Panc1 (cell line): ENCODE measurements around the gene HEPACAM2. TPM values are rescaled to one million over a fixed set of nuclear protein-coding genes. Genes with fewer than 3 reads are reported as not detected.

ENCODE experiments used
- ATAC-seq: fragments of 200-7000 bp; cut with Tn5 transposase; 2 replicates; pipeline ENCODE4 v1.9.1; 2020; ENCODE audit warnings: mild to moderate bottlenecking, moderate library complexity
- BruUV-seq: library from RNA; stranded (reverse); fragments of 400-500 nt; replicated peaks from 2 replicates; lab custom pipeline; 2021; lab: Mats Ljungman, UMichigan
- CTCF ChIA-PET: fragments of 300-600 bp; sonication (Branson Sonifier 250); formaldehyde crosslinking; loops from one replicate; lab custom pipeline; 2022; ENCODE audit warnings: antibody characterized with exemption; lab: Charles Lee
- POLR2A ChIA-PET: fragments of 300-600 bp; sonication (Branson Sonifier 250); formaldehyde crosslinking; loops from one replicate; lab custom pipeline; 2022; ENCODE audit warnings: antibody characterized with exemption; lab: Charles Lee
- DNase-seq: peaks from one replicate; pipeline ENCODE4 v3.0.0-alpha.2; 2010; ENCODE audit warnings: low read depth, low spot score
- H3K27ac ChIP-seq: 2 replicates; pipeline ENCODE4 v1.5.1; 2011; ENCODE audit warnings: mild to moderate bottlenecking, low read length, inconsistent platforms
- H3K27me3 ChIP-seq: fragments of 200-500 bp; sonication (Bioruptor generic); 2 replicates; pipeline ENCODE4 v1.6.0; 2014; ENCODE audit warnings: low read length, inconsistent platforms; ENCODE audit not compliant: control insufficient read depth, insufficient read depth
- H3K36me3 ChIP-seq: fragments of 200-500 bp; sonication (Bioruptor generic); 2 replicates; pipeline ENCODE4 v1.5.1; 2014; ENCODE audit warnings: inconsistent platforms, mild to moderate bottlenecking, low read length, moderate library complexity; ENCODE audit not compliant: control insufficient read depth, insufficient read depth
- H3K4me1 ChIP-seq: 2 replicates; pipeline ENCODE4 v1.5.1; 2011; ENCODE audit warnings: inconsistent platforms, mild to moderate bottlenecking, low read length, moderate library complexity; ENCODE audit not compliant: control insufficient read depth, insufficient read depth
- H3K4me3 ChIP-seq, 2 experiments: 2 replicates each; pipeline ENCODE4 v1.5.1; 2011 to 2012; ENCODE audit warnings: low read depth in 2 of 2, low read length in 2 of 2, mild to moderate bottlenecking in 2 of 2, inconsistent platforms in 1 of 2, moderate library complexity in 1 of 2
- H3K9me3 ChIP-seq: fragments of 200-500 bp; sonication (Bioruptor generic); 2 replicates; pipeline ENCODE4 v1.5.1; 2014; ENCODE audit warnings: low read depth, mild to moderate bottlenecking, inconsistent platforms, low read length, moderate library complexity; ENCODE audit not compliant: control insufficient read depth, insufficient read depth
- CTCF ChIP-seq: fragments of 450-650 bp; IDR thresholded peaks from 2 replicates; pipeline ENCODE4 v1.5.1; 2017; ENCODE audit warnings: mild to moderate bottlenecking
- POLR2AphosphoS5 ChIP-seq: IDR thresholded peaks from 2 replicates; pipeline ENCODE4 v1.6.1; 2012; ENCODE audit warnings: mild to moderate bottlenecking, low read depth, low read length, moderate library complexity
- REST ChIP-seq, 2 experiments: IDR thresholded peaks; 2 replicates each; pipeline ENCODE4 v1.6.1; 2011 to 2012; ENCODE audit warnings: low read depth in 2 of 2, control low read depth in 1 of 2, low read length in 1 of 2, mild to moderate bottlenecking in 1 of 2, moderate library complexity in 1 of 2; ENCODE audit not compliant: insufficient read depth in 1 of 2
- SIN3A ChIP-seq: IDR thresholded peaks from 2 replicates; pipeline ENCODE4 v1.6.1; 2012; ENCODE audit warnings: low read depth, mild to moderate bottlenecking, low read length, moderate library complexity, borderline replicate concordance; ENCODE audit not compliant: insufficient read depth
- TCF7L2 ChIP-seq: IDR thresholded peaks from 2 replicates; pipeline ENCODE4 v1.6.1; 2011; ENCODE audit warnings: mild to moderate bottlenecking, low read depth, low read length, inconsistent platforms
- in situ Hi-C: cut with HindIII; loops from 2 replicates; pipeline ENCODE4 v1.10.0; 2016; ENCODE audit warnings: low sequenced_read_pairs, low pct_unique_long_range_greater_than_20kb
- intact Hi-C: fragments of 100-400 bp; cut with micrococcal nuclease; formaldehyde crosslinking; loops from one replicate; pipeline ENCODE4 v1.10.0; 2022; ENCODE audit not compliant: unreplicated experiment
- total RNA-seq: library from RNA; stranded (reverse); gene quantifications from one replicate; pipeline ENCODE4 v1.2.1, GENCODE V29; 2021; ENCODE audit not compliant: unreplicated experiment

The HEPACAM2 gene
- total RNA-seq, 1 experiment from 2014 or later: not detected

- DNase-seq (no peak), ATAC-seq (no peak)
- TF ChIP-seq CTCF (no peak), POLR2AphosphoS5 (no peak), SIN3A (no peak)
- intact Hi-C loops: no loop called here
- H3K4me1 ChIP-seq: no peaks in the 10 kb centered on the region
- no peaks in the 10 kb centered on the region for H3K9me3 ChIP-seq
- peaks cover 7% of the 10 kb centered on the region; the same call in 1 of the 2 replicates for H3K27me3 ChIP-seq
- POLR2A ChIA-PET: no interaction called here
- in situ Hi-C loops: no loop called here
- H3K36me3 ChIP-seq: no peaks in the 10 kb centered on the region
- no peak overlapping the region for H3K4me3 ChIP-seq
- no TSS peak for BruUV-seq
- H3K27ac ChIP-seq: no peak overlapping the region
- CTCF ChIA-PET: no interaction called here
Measured at GRCh38 chr7:93219868-93220267, 6.4 kb downstream of the HEPACAM2 start.

GRCh38 chr7:93218997-93219827 lies 7.1 kb downstream of the HEPACAM2 start:
- Histone ChIP-seq H3K9me3 (no peaks in the 10 kb centered on the region), H3K27me3 (peaks cover 7% of the 10 kb centered on the region; the same call in 1 of the 2 replicates), H3K27ac (no peak overlapping the region), H3K4me1 (no peaks in the 10 kb centered on the region), H3K4me3 (no peak overlapping the region), H3K36me3 (no peaks in the 10 kb centered on the region)
- ATAC-seq (no peak), DNase-seq (no peak)
- ChIA-PET POLR2A (no interaction called here), CTCF (no interaction called here)
- BruUV-seq: no TSS peak
- TF ChIP-seq CTCF: no peak
- no peak for TF ChIP-seq TCF7L2
- no peak for TF ChIP-seq REST (IDR thresholded peaks at IDR 0.05; ENCODE audit: insufficient read depth in 1 of 2, low read depth in 2 of 2, low read length in 1 of 2)
- TF ChIP-seq SIN3A: no peak
- TF ChIP-seq POLR2AphosphoS5: no peak
- in situ Hi-C loops (no loop called here), intact Hi-C loops (no loop called here)
